H1 (cell line): ENCODE results near the gene NMRAL1. TPM values are rescaled to one million over a fixed set of nuclear protein-coding genes. Genes with fewer than 3 reads are reported as not detected.

ENCODE experiments used
- HDAC2 ChIP-seq, 2 experiments: fragments of 300-600 bp in 1 of 2; sonication (generic) in 1 of 2; IDR thresholded peaks; 2 replicates each; pipeline ENCODE4 v1.6.1; 2011 to 2012; ENCODE audit warnings: low read depth in 2 of 2, low read length in 2 of 2, mild to moderate bottlenecking in 2 of 2, moderate library complexity in 2 of 2, borderline replicate concordance in 1 of 2, inconsistent platforms in 1 of 2
- TEAD4 ChIP-seq: IDR thresholded peaks from 2 replicates; pipeline ENCODE4 v1.6.1; 2012; ENCODE audit warnings: low read depth, low read length, inconsistent platforms, mixed read lengths
- polyA plus RNA-seq, 7 experiments: library from polyadenylated mRNA; depleted of rRNA in 3 of 7; stranded (reverse) in 5 of 7; unstranded in 2 of 7; fragments of >200 nt in 5 of 7; fragments of 200-250 nt in 2 of 7; gene quantifications; 1 replicate in 5 of 7; 2 replicates in 1 of 7; 4 replicates in 1 of 7; pipeline versions ENCODE4 v1.2.1 to v1.2.3, GENCODE V29; 2011 to 2013; ENCODE audit warnings: missing spikeins in 2 of 7, mixed read lengths in 2 of 7
- total RNA-seq: library from RNA; stranded (reverse); fragmentation: NEBNext Ultra II Directional; extraction: Animal tissue kit (Norgen Biotek cat#: 25700); gene quantifications from 2 replicates; pipeline ENCODE4 v1.2.1, GENCODE V29; 2021

The NMRAL1 gene
- total and polyA plus RNA-seq, 2 of the 8 experiments (the other 6 are each of a cell fraction or from before 2014, with no cell fraction given), result 66.8 to 143 TPM

GRCh38 chr16:4433228-4433627, 41.2 kb downstream of the NMRAL1 start (continued):
- TF ChIP-seq HDAC2 (IDR thresholded peaks at IDR 0.05; ENCODE audit: borderline replicate concordance in 1 of 2, low read depth in 2 of 2, low read length in 2 of 2) (no peak), TEAD4 (no peak)
